Body of pancreas (tissue), 4 donors: ENCODE results near the gene CFAP157. TPM values are rescaled to one million over a fixed set of nuclear protein-coding genes. Genes with fewer than 3 reads are reported as not detected.

Experiments used
- ATAC-seq: fragments of 150-250 bp; one replicate; pipeline ENCODE4 v1.9.1; 2016
- DNase-seq, 4 donors: peaks; one replicate each; pipeline ENCODE4 v3.0.0-alpha.2; 2019
- H3K27ac ChIP-seq, 4 donors: fragments of 200-600 bp; sonication (generic); 1 replicate in 3 of 4; 2 replicates in 1 of 4; pipeline versions ENCODE4 v1.5.1 to v1.6.1; 2016 to 2019; ENCODE audit warnings: mild to moderate bottlenecking in 1 of 4, mixed read lengths in 1 of 4, moderate library complexity in 1 of 4
- H3K27me3 ChIP-seq, 2 donors: fragments of 200-600 bp; sonication (generic); one replicate each; pipeline ENCODE4 v1.6.0; 2016; ENCODE audit warnings: mild to moderate bottlenecking in 1 of 2
- H3K36me3 ChIP-seq, 2 donors: fragments of 200-600 bp; sonication (generic); replicated peaks in 1 of 2; 2 replicates each; pipeline ENCODE4 v1.5.1; 2016; ENCODE audit warnings: low read depth in 2 of 2; ENCODE audit not compliant: insufficient read depth in 1 of 2
- H3K4me1 ChIP-seq: fragments of 200-600 bp; sonication (generic); one replicate; pipeline ENCODE4 v1.6.0; 2016
- H3K4me3 ChIP-seq, 2 donors: fragments of 200-600 bp; sonication (generic); 1 replicate in 1 of 2; 2 replicates in 1 of 2; pipeline ENCODE4 v1.5.1; 2016 to 2019
- H3K9me3 ChIP-seq, 3 donors: fragments of 200-600 bp; sonication (generic); 1 replicate in 2 of 3; 2 replicates in 1 of 3; pipeline ENCODE4 v1.5.1; 2016
- CTCF ChIP-seq, 7 experiments: fragments of 450-650 bp in 4 of 7; fragments of 200-600 bp in 3 of 7; sonication (generic) in 3 of 7; IDR thresholded peaks; one replicate each; pipeline ENCODE4 v1.5.1; 2016 to 2019; ENCODE audit warnings: antibody characterized with exemption in 7 of 7
- POLR2A ChIP-seq, 3 donors: fragments of 450-650 bp; IDR thresholded peaks; one replicate each; pipeline ENCODE4 v1.6.1; 2016; ENCODE audit warnings: antibody characterized with exemption in 3 of 3, mild to moderate bottlenecking in 2 of 3
- WGBS, 2 donors: methylation state at CpG; one replicate each; pipeline ENCODE4 v1.1.5; 2017; 5-methylcytosine and 5-hydroxymethylcytosine counted together
- intact Hi-C: fragments of 100-400 bp; cut with DNase I; formaldehyde crosslinking; loops from one replicate; pipeline ENCODE4 v1.15.1; 2023
- total RNA-seq, 2 donors: library from RNA; depleted of rRNA; stranded (reverse); fragments of >200 nt; gene quantifications; one replicate each; pipeline ENCODE4 v1.1.0, GENCODE V29; 2016

Gene CFAP157
- total RNA-seq, 2 donors from 2014 or later, result 2.3 TPM

- no peaks in the 10 kb centered on the region for H3K27me3 ChIP-seq
- ATAC-seq, result no peak
- 89% methylated on average over 3 to 5 of the region's 5 CpGs for WGBS, 2 donors
- H3K27ac ChIP-seq, result no peak overlapping the region
- intact Hi-C loops, result no loop called here
- DNase-seq, result no peak
- H3K9me3 ChIP-seq, result no peaks in the 10 kb centered on the region
- no peak for TF ChIP-seq POLR2A (IDR thresholded peaks at IDR 0.05)
- TF ChIP-seq CTCF (IDR thresholded peaks at IDR 0.05), result no peak
- H3K4me1 ChIP-seq, result no peaks in the 10 kb centered on the region
- H3K4me3 ChIP-seq, result no peak overlapping the region
- H3K36me3 ChIP-seq, result no peaks in the 10 kb centered on the region
These were observed 16.7 kb downstream of the CFAP157 start for GRCh38 chr9:127723444-127723843.

GRCh38 chr9:127724012-127724411 is 17.2 kb downstream of the CFAP157 start:
- no peaks in the 10 kb centered on the region for H3K36me3 ChIP-seq
- H3K27me3 ChIP-seq, result no peaks in the 10 kb centered on the region
- TF ChIP-seq CTCF (IDR thresholded peaks at IDR 0.05) (no peak), POLR2A (IDR thresholded peaks at IDR 0.05) (no peak)
- no peak for ATAC-seq
- H3K4me1 ChIP-seq, result no peaks in the 10 kb centered on the region
- intact Hi-C loops, result no loop called here
- no peak for DNase-seq
- no peak overlapping the region for H3K27ac ChIP-seq
- H3K4me3 ChIP-seq, result no peak overlapping the region
- no peaks in the 10 kb centered on the region for H3K9me3 ChIP-seq
- 62 to 73% methylated on average over 11 to 22 of the region's 23 CpGs for WGBS, 2 donors

GRCh38 chr9:127726871-127727270 is 20.1 kb downstream of the CFAP157 start:
- TF ChIP-seq CTCF (IDR thresholded peaks at IDR 0.05), result no peak
- no peak for TF ChIP-seq POLR2A (IDR thresholded peaks at IDR 0.05)
- DNase-seq (no peak), ATAC-seq (no peak)
- 80 to 85% methylated on average over 2 to 8 of the region's 8 CpGs for WGBS, 2 donors
- intact Hi-C loops, result no loop called here
- no peaks in the 10 kb centered on the region for H3K36me3 ChIP-seq
- H3K4me1 ChIP-seq, result no peaks in the 10 kb centered on the region
- no peak overlapping the region for H3K27ac ChIP-seq
- H3K27me3 ChIP-seq, result no peaks in the 10 kb centered on the region
- no peaks in the 10 kb centered on the region for H3K9me3 ChIP-seq
- H3K4me3 ChIP-seq, result no peak overlapping the region

- H3K4me1 ChIP-seq, result no peaks in the 10 kb centered on the region
- H3K36me3 ChIP-seq, result no peaks in the 10 kb centered on the region
- H3K27me3 ChIP-seq, result no peaks in the 10 kb centered on the region
- ATAC-seq, result no peak
- no peaks in the 10 kb centered on the region for H3K9me3 ChIP-seq
- intact Hi-C loops, result no loop called here
- TF ChIP-seq POLR2A (IDR thresholded peaks at IDR 0.05) (no peak), CTCF (IDR thresholded peaks at IDR 0.05) (no peak)
- no peak overlapping the region for H3K27ac ChIP-seq
- H3K4me3 ChIP-seq, result no peak overlapping the region
- no peak for DNase-seq
- WGBS, 2 donors, result 83 to 85% methylated on average over 5 to 8 of the region's 8 CpGs
These were observed 22.0 kb downstream of the CFAP157 start for GRCh38 chr9:127728808-127729207.

GRCh38 chr9:127729522-127730256 is 22.9 kb downstream of the CFAP157 start:
- no peak overlapping the region for H3K27ac ChIP-seq
- peaks cover 7% of the 10 kb centered on the region for H3K4me1 ChIP-seq
- no peak overlapping the region for H3K4me3 ChIP-seq
- no peak for TF ChIP-seq CTCF (IDR thresholded peaks at IDR 0.05)
- no peak for TF ChIP-seq POLR2A (IDR thresholded peaks at IDR 0.05)
- H3K27me3 ChIP-seq, result no peaks in the 10 kb centered on the region
- no peaks in the 10 kb centered on the region for H3K9me3 ChIP-seq
- intact Hi-C loops, result loop anchor here (5.0 to 10.0 kb wide), 4 partner anchors 53 to 193 kb away; partner anchors contain the start of gene AK1
- no peaks in the 10 kb centered on the region for H3K36me3 ChIP-seq
- WGBS, 2 donors, result 79 to 86% methylated on average over 10 to 18 of the region's 18 CpGs
- ATAC-seq (no peak), DNase-seq (no peak)
